ENCODE results near the gene SULT1E1. TPM values are rescaled to one million over a fixed set of nuclear protein-coding genes. Genes with fewer than 3 reads are reported as not detected.

SULT1E1 gene, protein sequence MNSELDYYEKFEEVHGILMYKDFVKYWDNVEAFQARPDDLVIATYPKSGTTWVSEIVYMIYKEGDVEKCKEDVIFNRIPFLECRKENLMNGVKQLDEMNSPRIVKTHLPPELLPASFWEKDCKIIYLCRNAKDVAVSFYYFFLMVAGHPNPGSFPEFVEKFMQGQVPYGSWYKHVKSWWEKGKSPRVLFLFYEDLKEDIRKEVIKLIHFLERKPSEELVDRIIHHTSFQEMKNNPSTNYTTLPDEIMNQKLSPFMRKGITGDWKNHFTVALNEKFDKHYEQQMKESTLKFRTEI
- total RNA-seq = not detected
- long read RNA-seq = 0 reads

GRCh38 chr4:69860052-69860451 lies at the start of gene SULT1E1:
Gene SULT1E1 (minus strand): TSS chr4:69860145. CDS start chr4:69857644, 2,501 bp downstream.
- DNase-seq = no peak
- ATAC-seq = no peak
- intact Hi-C loops (cut with DNase I) = no loop called here

GRCh38 chr4:69909195-69909594 lies 49.2 kb upstream of the SULT1E1 start:
- ATAC-seq = no peak
- intact Hi-C loops (cut with DNase I) = no loop called here
- no peak for DNase-seq

DNA sequence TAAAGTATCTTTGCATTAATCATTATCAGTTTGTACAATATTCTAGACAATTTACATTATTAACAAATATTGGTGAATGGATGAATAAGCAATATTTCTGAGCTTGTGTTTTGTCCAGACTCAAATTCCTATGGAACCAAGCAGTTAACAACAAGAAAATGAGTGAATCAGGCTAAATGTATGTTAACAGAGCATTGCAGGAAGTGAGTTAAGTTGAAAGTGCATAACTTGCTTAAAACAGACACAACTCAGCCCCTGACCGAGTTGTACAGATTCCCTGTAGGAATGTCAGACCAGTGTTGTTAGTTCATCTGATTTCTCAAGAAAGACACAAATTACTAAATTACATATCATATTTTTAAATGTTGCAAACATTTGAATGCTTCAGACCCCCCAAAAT lies 47.2 kb upstream of the SULT1E1 start:
- intact Hi-C loops (cut with DNase I) = no loop called here
- no peak for DNase-seq
- ATAC-seq = no peak

DNA sequence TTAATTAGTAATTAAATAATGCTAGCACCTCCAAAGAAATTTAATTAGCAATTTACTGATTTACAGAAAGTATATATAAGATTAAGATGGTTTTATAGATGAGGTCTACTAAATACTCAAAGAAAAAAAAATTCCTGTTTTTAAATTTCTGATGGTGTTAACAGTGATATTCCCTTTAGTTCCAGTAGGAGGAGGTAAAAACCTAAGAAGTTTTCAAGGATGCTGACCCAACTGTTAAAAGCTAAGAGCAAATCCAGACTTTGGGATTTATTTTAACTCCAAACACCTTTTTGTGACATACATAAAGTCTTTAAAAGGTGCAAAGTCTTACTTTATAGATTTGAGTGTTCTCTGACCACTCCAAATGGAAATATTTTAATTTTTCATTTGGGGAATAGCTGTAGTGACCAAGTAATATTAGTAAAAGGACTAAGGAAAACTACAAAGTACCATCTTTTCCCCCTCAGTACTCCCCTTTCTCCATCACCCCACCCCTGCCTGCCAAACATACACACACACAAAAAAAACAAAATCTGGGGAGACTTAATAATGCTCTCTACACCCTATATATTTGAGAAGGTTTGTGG lies 36.7 kb upstream of the SULT1E1 start:
- no peak for ATAC-seq
- intact Hi-C loops (cut with DNase I) = no loop called here
- DNase-seq = no peak

GRCh38 chr4:69894721-69895120 lies 34.8 kb upstream of the SULT1E1 start:
- DNase-seq (no peak), ATAC-seq (no peak)
- intact Hi-C loops (cut with DNase I) = no loop called here

DNA sequence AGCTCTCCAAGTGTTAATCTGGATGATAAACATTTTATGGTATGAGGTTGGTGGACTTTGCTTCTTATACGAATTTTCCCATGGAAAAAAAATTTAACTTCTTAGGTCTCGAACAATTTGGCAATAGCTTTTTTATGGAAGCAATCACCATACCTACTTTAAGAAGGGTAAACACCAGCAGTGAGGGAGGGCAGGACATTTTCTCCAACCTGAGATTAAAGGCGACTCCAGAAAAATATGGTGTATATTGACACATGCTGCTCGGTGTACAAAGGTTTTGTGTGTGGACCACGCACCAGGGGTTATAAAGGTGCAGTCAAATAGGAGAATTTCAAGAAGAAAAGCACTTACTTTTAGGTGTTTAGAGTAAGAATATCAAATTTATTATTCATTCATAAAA lies 34.2 kb upstream of the SULT1E1 start:
- intact Hi-C loops (cut with DNase I) = no loop called here
- DNase-seq (no peak), ATAC-seq (no peak)

GRCh38 chr4:69888336-69888735 lies 28.4 kb upstream of the SULT1E1 start:
- intact Hi-C loops (cut with DNase I) = no loop called here
- DNase-seq = no peak
- ATAC-seq = no peak

GRCh38 chr4:69882150-69882549 lies 22.2 kb upstream of the SULT1E1 start:
- intact Hi-C loops (cut with DNase I) = no loop called here
- DNase-seq (no peak), ATAC-seq (no peak)

DNA sequence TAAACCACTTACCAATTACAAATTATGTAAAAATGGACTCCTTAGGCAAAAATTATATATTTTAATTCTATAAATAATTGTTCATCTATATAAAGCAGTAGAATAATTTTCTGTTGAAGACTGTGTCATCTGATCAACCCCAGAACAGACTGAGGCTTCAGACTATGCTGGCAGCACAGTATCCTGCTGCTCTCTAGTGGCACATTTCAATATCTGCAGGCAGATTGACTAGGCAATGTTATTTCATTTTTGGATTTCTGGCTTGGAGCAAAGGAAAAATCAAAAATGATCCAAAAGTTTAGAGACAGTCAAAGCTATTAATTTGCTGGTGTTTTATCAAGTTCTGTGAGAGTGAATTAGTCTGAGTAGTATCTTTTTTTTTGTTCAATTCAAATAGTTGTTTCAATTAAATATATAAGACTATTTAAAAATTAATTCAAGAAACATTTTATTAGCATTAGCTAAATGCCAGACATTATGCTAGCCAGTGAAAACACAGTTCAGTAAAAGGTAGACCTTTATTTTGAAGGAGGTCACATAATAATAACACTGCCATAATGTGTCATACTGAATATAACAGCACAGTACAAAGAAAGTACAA lies 21.3 kb upstream of the SULT1E1 start:
- ATAC-seq (peak in 1 of 2 donors; percentile 67), DNase-seq (peak; percentile 21)
- intact Hi-C loops (cut with DNase I) = no loop called here

DNA sequence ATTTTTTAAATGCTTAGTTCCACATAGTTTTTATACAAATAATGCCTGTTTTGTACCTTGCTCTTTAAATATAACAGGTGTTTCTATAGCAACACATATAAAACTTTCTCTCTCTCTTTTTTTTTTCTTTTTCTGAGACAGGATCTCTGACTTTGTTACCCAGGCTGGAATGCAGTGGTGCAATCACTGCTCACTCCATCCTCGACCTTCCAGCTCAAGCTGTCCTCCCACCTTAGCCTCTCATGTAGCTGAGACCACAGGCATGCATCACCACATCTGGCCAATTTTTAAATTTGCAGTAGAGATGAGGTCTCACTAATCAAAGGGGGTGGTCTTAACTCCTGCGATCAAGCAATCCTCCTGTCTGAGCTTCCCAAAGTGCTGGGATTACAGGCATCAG lies 18.3 kb upstream of the SULT1E1 start:
- no peak for DNase-seq
- no peak for ATAC-seq
- intact Hi-C loops (cut with DNase I) = no loop called here

DNA sequence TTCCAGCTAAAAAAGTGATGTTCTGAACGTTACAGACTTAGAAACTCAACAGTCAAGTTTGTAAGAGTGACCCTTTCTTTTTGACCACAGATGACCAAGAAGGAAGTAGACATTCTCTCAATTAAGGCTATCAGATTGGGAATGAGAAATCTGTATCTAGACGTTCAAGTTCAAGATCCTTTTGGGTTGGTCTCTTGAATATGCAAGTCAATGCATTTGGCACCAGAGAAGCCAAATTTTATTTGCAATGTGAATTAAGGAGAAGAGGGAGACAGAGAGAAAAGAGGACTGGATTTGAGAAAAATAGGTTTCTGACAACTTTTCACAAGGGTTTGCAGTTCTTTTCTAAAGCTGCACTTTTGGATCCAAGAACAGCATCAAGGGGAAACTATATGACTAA lies 17.5 kb upstream of the SULT1E1 start:
- no peak for DNase-seq
- intact Hi-C loops (cut with DNase I) = no loop called here
- ATAC-seq = no peak

DNA sequence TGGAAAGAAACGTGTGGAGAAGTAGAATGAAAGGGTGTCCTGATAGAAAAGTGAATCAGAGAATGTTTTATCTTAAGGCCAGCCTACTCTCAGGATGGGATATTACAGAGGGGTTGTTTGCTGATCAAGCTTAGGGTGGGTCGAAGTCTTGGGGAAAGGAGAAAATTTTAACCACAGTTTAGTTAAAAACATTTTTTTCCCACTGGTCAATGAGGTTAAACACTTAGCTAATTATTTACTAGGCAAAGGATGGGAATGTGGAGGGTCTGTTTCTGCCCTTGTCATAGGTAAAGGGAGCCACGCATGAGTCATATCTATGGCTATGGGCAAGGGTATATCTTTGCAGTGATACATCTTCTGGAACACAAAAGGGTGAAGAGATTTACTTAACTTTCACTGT lies 16.1 kb upstream of the SULT1E1 start:
- ATAC-seq (no peak), DNase-seq (no peak)
- intact Hi-C loops (cut with DNase I) = no loop called here

DNA sequence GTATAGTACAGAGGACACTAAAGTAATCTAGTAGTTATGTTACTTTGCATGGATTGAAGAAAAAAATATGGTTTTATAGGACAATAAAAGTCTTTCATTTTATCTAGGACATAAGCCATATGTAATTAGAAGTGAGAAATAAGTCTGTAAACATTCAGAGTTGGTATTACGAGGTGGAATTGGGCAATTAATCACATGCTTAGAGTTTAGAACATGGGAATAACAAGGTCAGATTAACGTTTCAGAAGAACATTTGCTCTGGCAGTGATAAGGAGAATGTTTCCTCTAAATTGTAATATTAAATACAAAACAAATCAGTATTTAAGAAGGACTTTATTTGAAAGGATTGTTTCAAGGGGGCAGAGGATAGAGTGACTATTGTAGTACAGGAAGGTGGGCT lies 15.6 kb upstream of the SULT1E1 start:
- no peak for ATAC-seq
- intact Hi-C loops (cut with DNase I) = no loop called here

GRCh38 chr4:69874507-69874906 lies 14.6 kb upstream of the SULT1E1 start:
- DNase-seq (no peak), ATAC-seq (no peak)
- intact Hi-C loops (cut with DNase I) = no loop called here

More for the DNA sequence above, 15.6 kb upstream of the SULT1E1 start:
- no peak for DNase-seq

GRCh38 chr4:69861756-69862155 lies 1.8 kb upstream of the SULT1E1 start:
- ATAC-seq (no peak), DNase-seq (no peak)
- intact Hi-C loops (cut with DNase I) = no loop called here

DNA sequence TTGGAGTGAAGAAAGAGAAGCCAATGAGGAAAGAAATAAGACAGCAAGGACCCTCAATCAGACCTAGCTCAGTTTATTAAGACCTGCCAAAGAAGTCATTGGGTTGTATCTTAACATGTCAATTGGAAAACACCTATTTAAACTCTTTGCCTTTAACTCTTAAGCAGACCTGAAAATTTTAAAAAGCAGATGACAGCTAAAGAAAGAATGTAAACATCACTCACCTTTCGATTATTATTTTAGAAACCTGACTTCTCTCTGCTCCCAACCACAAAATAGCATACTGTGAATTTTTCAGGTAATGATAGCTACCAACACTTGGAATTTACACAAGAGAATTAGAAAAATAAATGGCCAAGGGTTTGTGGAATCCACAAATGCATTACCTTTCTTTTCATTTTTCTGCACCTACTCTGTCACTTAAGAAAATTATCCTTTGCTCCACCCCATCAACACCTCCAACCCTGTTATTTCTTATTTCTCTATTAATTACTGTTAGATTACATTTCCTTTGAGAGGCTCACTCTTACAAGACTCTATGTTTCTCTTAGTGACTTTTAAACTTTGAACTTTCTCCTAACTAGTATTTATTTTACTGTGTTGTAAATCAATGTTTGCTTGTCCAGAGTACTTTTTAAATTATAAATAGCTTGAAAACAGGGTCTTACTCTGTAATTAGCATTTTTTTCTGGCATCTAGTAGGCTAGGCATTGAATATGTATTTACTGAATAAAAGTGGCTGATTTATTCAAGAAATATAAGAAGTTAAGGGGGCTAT lies 765 bp upstream of the SULT1E1 start:
- intact Hi-C loops (cut with DNase I) = no loop called here
- no peak for DNase-seq
- no peak for ATAC-seq

GRCh38 chr4:69859140-69859685 lies 732 bp downstream of the SULT1E1 start:
- DNase-seq = no peak
- ATAC-seq = no peak
- intact Hi-C loops (cut with DNase I) = no loop called here

- intact Hi-C loops (cut with DNase I) = no loop called here
- ATAC-seq (no peak), DNase-seq (no peak)
These were observed 1.3 kb downstream of the SULT1E1 start for GRCh38 chr4:69858690-69859089.

GRCh38 chr4:69855822-69856221 lies 4.1 kb downstream of the SULT1E1 start:
- intact Hi-C loops (cut with DNase I) = no loop called here

GRCh38 chr4:69849969-69850368 lies 10.0 kb downstream of the SULT1E1 start:
- DNase-seq (no peak), ATAC-seq (no peak)
- intact Hi-C loops (cut with DNase I) = no loop called here

More at GRCh38 chr4:69855822-69856221, 4.1 kb downstream of the SULT1E1 start:
- ATAC-seq (no peak), DNase-seq (no peak)

Measured in left cardiac atrium (tissue), 4 donors.